K562 (cell line): Measurements from ENCODE around the gene KLHL6. TPM values are rescaled to one million over a fixed set of nuclear protein-coding genes. Genes with fewer than 3 reads are reported as not detected.

ENCODE experiments used
- BCOR ChIP-seq: fragments of 450-650 bp; IDR thresholded peaks from 2 replicates; pipeline ENCODE4 v1.6.1; 2016
- CAMTA2 ChIP-seq: fragments of 250-450 bp; sonication (Bioruptor Pico); conservative IDR thresholded peaks from 2 replicates; pipeline ENCODE4 v1.5.1; 2022
- CBFA2T3 ChIP-seq: fragments of 450-650 bp; IDR thresholded peaks from 2 replicates; pipeline ENCODE4 v1.6.1; 2017
- CTCFL ChIP-seq: IDR thresholded peaks from 2 replicates; pipeline ENCODE4 v1.6.1; 2011; ENCODE audit warnings: borderline replicate concordance, low read depth, mild to moderate bottlenecking, moderate library complexity, low read length; ENCODE audit not compliant: insufficient read depth, poor library complexity, severe bottlenecking
- ESRRA ChIP-seq: fragments of 450-650 bp; IDR thresholded peaks from 2 replicates; pipeline ENCODE4 v1.6.1; 2014; ENCODE audit warnings: low read depth, mild to moderate bottlenecking, moderate library complexity, borderline replicate concordance
- FOSL1 ChIP-seq: fragments of 200-800 bp; sonication (Bioruptor generic); conservative IDR thresholded peaks from 2 replicates; pipeline ENCODE4 v1.6.1; 2016; ENCODE audit warnings: missing genetic modification characterization, missing compliant biosample characterization
- FOXM1 ChIP-seq, 2 experiments: fragments of 450-650 bp in 1 of 2; sonication (generic) in 1 of 2; formaldehyde crosslinking in 1 of 2; IDR thresholded peaks; 2 replicates each; pipeline versions ENCODE4 v1.6.1 to v1.9.0; 2017 to 2022; ENCODE audit warnings: low read depth in 2 of 2, mild to moderate bottlenecking in 2 of 2, missing genetic modification reagents in 1 of 2, moderate library complexity in 1 of 2
- GATAD2A ChIP-seq: fragments of 450-650 bp; IDR thresholded peaks from 2 replicates; pipeline ENCODE4 v1.6.1; 2017
- GTF2F1 ChIP-seq: IDR thresholded peaks from 2 replicates; pipeline ENCODE4 v1.6.1; 2011; ENCODE audit warnings: low read depth, low read length, improper control_type of control experiment
- KDM4B ChIP-seq, 2 experiments: fragments of 450-650 bp in 1 of 2; sonication (generic) in 1 of 2; IDR thresholded peaks; 2 replicates each; pipeline ENCODE4 v1.6.1; 2016 to 2017; ENCODE audit warnings: borderline replicate concordance in 2 of 2, antibody characterized with exemption in 1 of 2, low read depth in 1 of 2, mild to moderate bottlenecking in 1 of 2
- KDM5B ChIP-seq: fragments of 200-600 bp; sonication (generic); IDR thresholded peaks from 2 replicates; pipeline ENCODE4 v1.6.1; 2012; ENCODE audit warnings: low read depth, mild to moderate bottlenecking, moderate library complexity, low read length, control low read depth, inconsistent platforms; ENCODE audit not compliant: insufficient replicate concordance
- NBN ChIP-seq: fragments of 450-650 bp; IDR thresholded peaks from 2 replicates; pipeline ENCODE4 v1.6.1; 2016; ENCODE audit warnings: low read depth, mild to moderate bottlenecking
- RBM22 ChIP-seq: fragments of 200-400 bp; formaldehyde crosslinking; IDR thresholded peaks from 2 replicates; pipeline ENCODE4 v1.6.1; 2018; ENCODE audit warnings: low read length, low read depth; ENCODE audit not compliant: poor library complexity, severe bottlenecking
- SMC3 ChIP-seq: conservative IDR thresholded peaks from 2 replicates; pipeline ENCODE4 v1.6.1; 2011; ENCODE audit warnings: low read depth, low read length, improper control_type of control experiment; ENCODE audit not compliant: insufficient read depth
- TBP ChIP-seq: optimal IDR thresholded peaks from 2 replicates; pipeline ENCODE3; 2011; ENCODE audit warnings: low read depth, low read length, improper control_type of control experiment
- ZNF655 ChIP-seq: fragments of 250-450 bp; sonication (Bioruptor Pico); IDR thresholded peaks from 2 replicates; pipeline ENCODE4 v1.5.0; 2021
- ZSCAN32 ChIP-seq: fragments of 450-650 bp; formaldehyde crosslinking; IDR thresholded peaks from 2 replicates; pipeline ENCODE4 v1.4.0; 2020; ENCODE audit warnings: mild to moderate bottlenecking, moderate library complexity
- polyA plus RNA-seq, 8 experiments: library from polyadenylated mRNA; depleted of rRNA in 4 of 8; stranded (reverse) in 5 of 8; unstranded in 3 of 8; fragments of >200 nt; fragmentation: Nextera tagmentation in 2 of 8; fragmentation: Illumina TruSeq in 1 of 8; extraction: Ambion mirVana in 2 of 8; extraction: Trizol in 1 of 8; gene quantifications; 2 replicates each; pipeline versions ENCODE4 v1.2.1 to v1.2.3, GENCODE V29; 2011 to 2014; ENCODE audit warnings: inconsistent platforms in 1 of 8, missing spikeins in 1 of 8
- total RNA-seq, 7 experiments: library from RNA; depleted of rRNA in 6 of 7; stranded (reverse); fragments of >200 nt in 6 of 7; fragmentation: Illumina TruSeq in 2 of 7; extraction: Trizol in 2 of 7; gene quantifications; 2 replicates each; pipeline versions ENCODE4 v1.2.1 to v1.2.3, GENCODE V29; 2011 to 2021; ENCODE audit warnings: low replicate concordance in 1 of 7
- TF ChIP-seq, protein P1 (sequence below): fragments of 450-650 bp; IDR thresholded peaks from 2 replicates; pipeline ENCODE4 v1.6.1; 2018; ENCODE audit not compliant: partially characterized antibody
- TF ChIP-seq, protein P2 (sequence below): fragments of 450-650 bp; IDR thresholded peaks from 2 replicates; pipeline ENCODE4 v1.6.1; 2016

KLHL6 gene
- total and polyA plus RNA-seq, 9 of the 15 experiments (the other 6 are each of a cell fraction or from before 2014, with no cell fraction given), result 0.18 to 2.1 (median 1.4) TPM

DNA sequence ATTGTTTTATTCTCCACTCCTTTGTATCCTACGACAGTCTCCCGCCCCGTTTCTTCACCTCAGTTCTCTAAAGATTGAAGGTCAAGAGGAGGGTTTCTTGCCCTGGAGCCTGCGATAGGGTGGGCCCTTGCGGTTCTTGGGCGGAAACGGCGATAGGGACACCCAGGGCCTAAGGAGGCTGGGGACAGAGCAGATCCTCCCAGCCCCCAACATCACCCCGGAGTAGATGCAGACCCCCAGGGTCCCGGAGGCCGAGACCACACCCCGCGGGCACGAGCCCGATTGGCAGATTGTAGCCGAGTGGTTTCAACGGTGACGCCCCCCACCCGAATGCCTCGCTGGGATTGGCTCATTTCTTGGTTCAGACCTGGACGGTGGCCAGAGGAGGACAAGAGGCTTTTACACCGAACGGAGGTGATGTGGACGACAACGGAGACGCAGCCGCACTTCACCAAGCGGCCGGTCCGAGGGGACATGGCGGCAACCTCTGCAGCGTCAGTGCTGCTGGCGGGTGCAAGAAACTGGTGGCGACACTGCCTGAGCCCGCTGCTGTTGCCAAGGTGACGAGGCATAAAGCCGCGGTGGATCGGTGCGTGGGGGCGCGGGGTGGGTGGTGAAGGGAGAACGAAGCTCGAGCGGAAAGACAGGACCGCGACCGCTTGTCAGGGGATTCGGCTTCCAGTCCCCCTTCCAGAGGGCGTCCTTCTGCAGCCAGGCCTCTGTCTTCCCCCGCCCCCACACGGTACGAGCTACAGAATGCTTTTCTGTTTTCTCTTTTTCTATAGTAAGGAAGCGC, 108.1 kb downstream of the KLHL6 start (continued):
- 0 out of 2 replicates have a peak, but pooled peaks have one; percentile 68 for TF ChIP-seq GTF2F1
- TF ChIP-seq FOSL1 (tag), result 0 out of 2 replicates have a peak, but pooled peaks have one; percentile 29
- no peak for TF ChIP-seq ZSCAN32
- TF ChIP-seq RBM22, result peak; percentile 73
- TF ChIP-seq BCOR, result peak; percentile 77
- TF ChIP-seq SMC3, result no peak
- TF ChIP-seq CTCFL, result peak; percentile 37
- TF ChIP-seq ZNF655 (CRISPR knock-in tag), result no peak
- no peak for TF ChIP-seq CBFA2T3
- peak; percentile 84 for TF ChIP-seq ESRRA
- TF ChIP-seq KDM5B, result peak; percentile 99
- peak; percentile 51; the same call in 1 of the 2 replicates for TF ChIP-seq FOXM1 (IDR thresholded peaks at IDR 0.05; ENCODE audit: low read depth)
- 0 out of 2 replicates have a peak, but pooled peaks have one; percentile 29 for TF ChIP-seq FOXM1 (CRISPR knock-in tag; IDR thresholded peaks at IDR 0.05; ENCODE audit: low read depth)
- TF ChIP-seq CAMTA2, result 0 out of 2 replicates have a peak, but pooled peaks have one; percentile 68
- peak; percentile 87 for TF ChIP-seq TBP
- TF ChIP-seq KDM4B (IDR thresholded peaks at IDR 0.05; ENCODE audit: borderline replicate concordance in 2 of 2, low read depth in 1 of 2), result peak in 1 of 2 experiments; percentile 58; a peak in 1 of 4 replicates
- TF ChIP-seq, protein P1, sequence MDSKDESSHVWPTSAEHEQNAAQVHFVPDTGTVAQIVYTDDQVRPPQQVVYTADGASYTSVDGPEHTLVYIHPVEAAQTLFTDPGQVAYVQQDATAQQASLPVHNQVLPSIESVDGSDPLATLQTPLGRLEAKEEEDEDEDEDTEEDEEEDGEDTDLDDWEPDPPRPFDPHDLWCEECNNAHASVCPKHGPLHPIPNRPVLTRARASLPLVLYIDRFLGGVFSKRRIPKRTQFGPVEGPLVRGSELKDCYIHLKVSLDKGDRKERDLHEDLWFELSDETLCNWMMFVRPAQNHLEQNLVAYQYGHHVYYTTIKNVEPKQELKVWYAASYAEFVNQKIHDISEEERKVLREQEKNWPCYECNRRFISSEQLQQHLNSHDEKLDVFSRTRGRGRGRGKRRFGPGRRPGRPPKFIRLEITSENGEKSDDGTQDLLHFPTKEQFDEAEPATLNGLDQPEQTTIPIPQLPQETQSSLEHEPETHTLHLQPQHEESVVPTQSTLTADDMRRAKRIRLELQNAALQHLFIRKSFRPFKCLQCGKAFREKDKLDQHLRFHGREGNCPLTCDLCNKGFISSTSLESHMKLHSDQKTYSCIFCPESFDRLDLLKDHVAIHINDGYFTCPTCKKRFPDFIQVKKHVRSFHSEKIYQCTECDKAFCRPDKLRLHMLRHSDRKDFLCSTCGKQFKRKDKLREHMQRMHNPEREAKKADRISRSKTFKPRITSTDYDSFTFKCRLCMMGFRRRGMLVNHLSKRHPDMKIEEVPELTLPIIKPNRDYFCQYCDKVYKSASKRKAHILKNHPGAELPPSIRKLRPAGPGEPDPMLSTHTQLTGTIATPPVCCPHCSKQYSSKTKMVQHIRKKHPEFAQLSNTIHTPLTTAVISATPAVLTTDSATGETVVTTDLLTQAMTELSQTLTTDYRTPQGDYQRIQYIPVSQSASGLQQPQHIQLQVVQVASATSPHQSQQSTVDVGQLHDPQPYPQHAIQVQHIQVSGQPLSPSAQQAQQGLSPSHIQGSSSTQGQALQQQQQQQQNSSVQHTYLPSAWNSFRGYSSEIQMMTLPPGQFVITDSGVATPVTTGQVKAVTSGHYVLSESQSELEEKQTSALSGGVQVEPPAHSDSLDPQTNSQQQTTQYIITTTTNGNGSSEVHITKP, result peak; percentile 86
- TF ChIP-seq, protein P2, sequence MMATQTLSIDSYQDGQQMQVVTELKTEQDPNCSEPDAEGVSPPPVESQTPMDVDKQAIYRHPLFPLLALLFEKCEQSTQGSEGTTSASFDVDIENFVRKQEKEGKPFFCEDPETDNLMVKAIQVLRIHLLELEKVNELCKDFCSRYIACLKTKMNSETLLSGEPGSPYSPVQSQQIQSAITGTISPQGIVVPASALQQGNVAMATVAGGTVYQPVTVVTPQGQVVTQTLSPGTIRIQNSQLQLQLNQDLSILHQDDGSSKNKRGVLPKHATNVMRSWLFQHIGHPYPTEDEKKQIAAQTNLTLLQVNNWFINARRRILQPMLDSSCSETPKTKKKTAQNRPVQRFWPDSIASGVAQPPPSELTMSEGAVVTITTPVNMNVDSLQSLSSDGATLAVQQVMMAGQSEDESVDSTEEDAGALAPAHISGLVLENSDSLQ, result peak; percentile 62
- peak; percentile 10; the same call in 1 of the 2 replicates for TF ChIP-seq GATAD2A
- TF ChIP-seq NBN, result peak; percentile 94
